H1 (cell line): ENCODE data around the gene MLF2. TPM values are rescaled to one million over a fixed set of nuclear protein-coding genes. Genes with fewer than 3 reads are reported as not detected.

Source experiments
- CTCF ChIA-PET: fragments of 300-600 bp; sonication (Branson Sonifier 250); formaldehyde crosslinking; loops from one replicate; lab custom pipeline; 2021; ENCODE audit not compliant: partially characterized antibody; lab: Charles Lee
- POLR2A ChIA-PET: fragments of 300-600 bp; sonication (Branson Sonifier 250); formaldehyde crosslinking; loops from one replicate; lab custom pipeline; 2021; ENCODE audit warnings: inconsistent platforms; ENCODE audit not compliant: partially characterized antibody; lab: Charles Lee
- DNase-seq, 2 experiments: peaks; one replicate each; pipeline versions ENCODE4 v3.0.0 to v3.0.0-alpha.2; 2010 to 2022; ENCODE audit warnings: low spot score in 2 of 2, low read depth in 1 of 2, mixed read lengths in 1 of 2
- FAIRE-seq: peaks from 2 replicates; lab custom pipeline; 2011; peaks lifted over from hg19 to GRCh38; lab: Jason Lieb, UNC
- H2AFZ ChIP-seq: 2 replicates; pipeline ENCODE4 v1.8.1; 2012; ENCODE audit warnings: low read length, inconsistent platforms
- H2AK5ac ChIP-seq: 2 replicates; pipeline ENCODE4 v1.6.1; 2013; ENCODE audit warnings: low read depth, low read length
- H2BK120ac ChIP-seq: replicated peaks from 2 replicates; pipeline ENCODE3; 2013; ENCODE audit warnings: low read depth, low read length, inconsistent platforms
- H2BK12ac ChIP-seq: 2 replicates; pipeline ENCODE4 v1.6.1; 2013; ENCODE audit warnings: low read depth, low read length
- H2BK15ac ChIP-seq: 2 replicates; pipeline ENCODE4 v1.6.1; 2013; ENCODE audit warnings: low read length
- H2BK20ac ChIP-seq: 2 replicates; pipeline ENCODE4 v1.6.1; 2013; ENCODE audit warnings: low read length
- H2BK5ac ChIP-seq: 2 replicates; pipeline ENCODE4 v1.6.1; 2013; ENCODE audit warnings: low read depth, low read length
- H3K14ac ChIP-seq: 2 replicates; pipeline ENCODE4 v1.6.1; 2013; ENCODE audit warnings: inconsistent platforms; ENCODE audit not compliant: insufficient read length
- H3K18ac ChIP-seq: 2 replicates; pipeline ENCODE4 v1.6.1; 2013; ENCODE audit warnings: low read length; ENCODE audit errors: extremely low read depth
- H3K23ac ChIP-seq: 2 replicates; pipeline ENCODE4 v1.6.1; 2013; ENCODE audit warnings: inconsistent platforms; ENCODE audit not compliant: insufficient read length
- H3K23me2 ChIP-seq: 2 replicates; pipeline ENCODE4 v1.6.1; 2013; ENCODE audit warnings: low read depth, low read length
- H3K27ac ChIP-seq: 2 replicates; pipeline ENCODE4 v1.6.1; 2011; ENCODE audit warnings: low read depth, low read length, inconsistent platforms
- H3K27me3 ChIP-seq, 4 experiments: replicated peaks in 1 of 4; 1 replicate in 1 of 4; 2 replicates in 3 of 4; pipeline versions ENCODE4 v1.6.1 to v1.8.1; 2011 to 2013; ENCODE audit warnings: low read length in 3 of 4, mild to moderate bottlenecking in 3 of 4, inconsistent platforms in 2 of 4, mixed read lengths in 2 of 4, moderate library complexity in 1 of 4; ENCODE audit not compliant: control insufficient read depth in 3 of 4, insufficient read depth in 3 of 4; ENCODE audit errors: extremely low read depth in 1 of 4
- H3K36me3 ChIP-seq, 4 experiments: 2 replicates each; pipeline versions ENCODE4 v1.6.1 to v1.8.1; 2011 to 2013; ENCODE audit warnings: mild to moderate bottlenecking in 4 of 4, low read length in 3 of 4, moderate library complexity in 2 of 4, control low read depth in 1 of 4, inconsistent platforms in 1 of 4; ENCODE audit not compliant: insufficient read depth in 4 of 4, control insufficient read depth in 2 of 4
- H3K4ac ChIP-seq: replicated peaks from 2 replicates; pipeline ENCODE3; 2013; ENCODE audit warnings: low read length, low read depth, mixed read lengths, inconsistent platforms; ENCODE audit not compliant: insufficient read length
- H3K4me1 ChIP-seq, 4 experiments: replicated peaks in 1 of 4; 1 replicate in 1 of 4; 2 replicates in 3 of 4; pipeline versions ENCODE4 v1.6.1 to v1.8.1; 2011 to 2013; ENCODE audit warnings: low read length in 3 of 4, inconsistent platforms in 2 of 4, mixed read lengths in 1 of 4; ENCODE audit not compliant: insufficient read depth in 4 of 4, control insufficient read depth in 3 of 4
- H3K4me2 ChIP-seq, 2 experiments: 2 replicates each; pipeline versions ENCODE4 v1.6.1 to v1.8.1; 2011 to 2013; ENCODE audit warnings: low read depth in 2 of 2, low read length in 2 of 2, control low read depth in 1 of 2, inconsistent platforms in 1 of 2, mild to moderate bottlenecking in 1 of 2; ENCODE audit not compliant: insufficient read depth in 1 of 2
- H3K4me3 ChIP-seq, 4 experiments: fragments of 200-600, 300-600 bp in 1 of 4; sonication (generic), shearing (Covaris generic), sonication (Bioruptor Twin) in 1 of 4; 2 replicates each; pipeline versions ENCODE4 v1.5.1 to v1.8.1; 2011 to 2016; ENCODE audit warnings: low read length in 4 of 4, low read depth in 3 of 4, control low read depth in 2 of 4, inconsistent platforms in 2 of 4, mild to moderate bottlenecking in 2 of 4, mixed read lengths in 1 of 4, moderate library complexity in 1 of 4; ENCODE audit not compliant: insufficient read depth in 2 of 4; ENCODE audit errors: extremely low read depth in 1 of 4
- H3K56ac ChIP-seq: replicated peaks from 2 replicates; pipeline ENCODE3; 2013; ENCODE audit warnings: low read depth, mild to moderate bottlenecking, mixed read lengths, low read length, inconsistent platforms; ENCODE audit not compliant: insufficient read length
- H3K79me1 ChIP-seq: 2 replicates; pipeline ENCODE4 v1.6.1; 2013; ENCODE audit warnings: low read depth, low read length, control low read depth
- H3K79me2 ChIP-seq, 2 experiments: 2 replicates each; pipeline versions ENCODE4 v1.6.1 to v1.8.1; 2012 to 2013; ENCODE audit warnings: low read length in 2 of 2, mild to moderate bottlenecking in 2 of 2, inconsistent platforms in 1 of 2; ENCODE audit not compliant: insufficient read depth in 2 of 2, control insufficient read depth in 1 of 2
- H3K9ac ChIP-seq, 4 experiments: replicated peaks in 1 of 4; 1 replicate in 1 of 4; 2 replicates in 3 of 4; pipeline versions ENCODE4 v1.6.1 to v1.8.1; 2011 to 2013; ENCODE audit warnings: low read depth in 3 of 4, low read length in 3 of 4, control low read depth in 2 of 4, mild to moderate bottlenecking in 2 of 4, moderate library complexity in 2 of 4, inconsistent platforms in 1 of 4; ENCODE audit errors: extremely low read depth in 1 of 4
- H3K9me3 ChIP-seq, 2 experiments: 2 replicates each; pipeline versions ENCODE4 v1.6.1 to v1.8.1; 2012 to 2013; ENCODE audit warnings: mild to moderate bottlenecking in 2 of 2, moderate library complexity in 2 of 2, control low read depth in 1 of 2, inconsistent platforms in 1 of 2, low read depth in 1 of 2, low read length in 1 of 2, mixed read lengths in 1 of 2; ENCODE audit not compliant: insufficient read depth in 2 of 2
- H4K20me1 ChIP-seq, 2 experiments: replicated peaks in 1 of 2; 2 replicates each; pipeline versions ENCODE3 to v1.8.1; 2011 to 2013; ENCODE audit warnings: inconsistent platforms in 2 of 2, low read length in 2 of 2, mild to moderate bottlenecking in 1 of 2; ENCODE audit not compliant: insufficient read depth in 2 of 2, control insufficient read depth in 1 of 2
- H4K5ac ChIP-seq: 2 replicates; pipeline ENCODE4 v1.6.1; 2013; ENCODE audit warnings: low read length, low read depth, mixed read lengths, inconsistent platforms; ENCODE audit not compliant: insufficient read length
- H4K8ac ChIP-seq: 2 replicates; pipeline ENCODE4 v1.8.0; 2013; ENCODE audit warnings: mild to moderate bottlenecking, moderate library complexity, low read length, inconsistent platforms; ENCODE audit not compliant: insufficient read depth; ENCODE audit errors: extremely low read depth
- H4K91ac ChIP-seq: replicated peaks from 2 replicates; pipeline ENCODE3; 2013; ENCODE audit warnings: low read length, mixed read lengths, inconsistent platforms; ENCODE audit not compliant: insufficient read length
- KDM4A ChIP-seq: IDR thresholded peaks from one replicate; pipeline ENCODE4 v1.7.1; 2012; ENCODE audit warnings: low read depth, mild to moderate bottlenecking, moderate library complexity, low read length, inconsistent platforms; ENCODE audit not compliant: severe bottlenecking
- TAF1 ChIP-seq: IDR thresholded peaks from 2 replicates; pipeline ENCODE4 v1.6.1; 2011; ENCODE audit warnings: mild to moderate bottlenecking, low read depth, low read length
- WGBS, 2 experiments: shearing (Covaris generic) in 1 of 2; methylation state at CpG; one replicate each; pipeline versions ENCODE4 v1.1.6 to v1.1.7; 2013 to 2015; ENCODE audit warnings: low lambda C conversion rate in 2 of 2, mixed read lengths in 2 of 2, inconsistent platforms in 1 of 2, low coverage in 1 of 2, missing lambda C conversion rate in 1 of 2; ENCODE audit not compliant: insufficient replicate concordance in 2 of 2, insufficient coverage in 1 of 2, insufficient read length in 1 of 2; ENCODE audit errors: extremely low coverage in 1 of 2, missing lambda C conversion rate in 1 of 2; 5-methylcytosine and 5-hydroxymethylcytosine counted together
- polyA plus RNA-seq, 7 experiments: library from polyadenylated mRNA; depleted of rRNA in 3 of 7; stranded (reverse) in 5 of 7; unstranded in 2 of 7; fragments of >200 nt in 5 of 7; fragments of 200-250 nt in 2 of 7; gene quantifications; 1 replicate in 5 of 7; 2 replicates in 1 of 7; 4 replicates in 1 of 7; pipeline versions ENCODE4 v1.2.1 to v1.2.3, GENCODE V29; 2011 to 2013; ENCODE audit warnings: missing spikeins in 2 of 7, mixed read lengths in 2 of 7
- total RNA-seq: library from RNA; stranded (reverse); fragmentation: NEBNext Ultra II Directional; extraction: Animal tissue kit (Norgen Biotek cat#: 25700); gene quantifications from 2 replicates; pipeline ENCODE4 v1.2.1, GENCODE V29; 2021

The MLF2 gene
- total and polyA plus RNA-seq, 2 of the 8 experiments (the other 6 are each of a cell fraction or from before 2014, with no cell fraction given) = 229 to 401 TPM

DNA sequence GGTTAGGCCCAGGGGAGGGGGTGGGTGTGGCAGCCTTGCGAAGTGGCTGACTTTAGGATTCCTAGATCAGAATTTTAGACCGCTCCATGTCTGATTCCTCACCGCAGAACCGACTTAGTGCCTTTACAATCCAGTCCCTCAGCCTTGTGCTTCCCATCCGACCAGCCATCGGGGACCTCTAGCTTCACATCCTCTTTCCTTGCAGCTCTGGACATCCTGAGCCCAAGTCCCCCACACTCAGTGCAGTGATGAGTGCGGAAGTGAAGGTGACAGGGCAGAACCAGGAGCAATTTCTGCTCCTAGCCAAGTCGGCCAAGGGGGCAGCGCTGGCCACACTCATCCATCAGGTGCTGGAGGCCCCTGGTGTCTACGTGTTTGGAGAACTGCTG lies 28.5 kb downstream of the MLF2 start:
- H4K91ac ChIP-seq = peak overlapping the region; percentile 88
- H3K4me3 ChIP-seq = peak overlapping the region; percentile 47 to 91 (median 74)
- no peaks in the 10 kb centered on the region for H4K20me1 ChIP-seq
- H3K9ac ChIP-seq = peak overlapping the region; percentile 8 to 80 (median 74)
- H3K4me1 ChIP-seq = peaks cover 0 to 2% (median under 1%) of the 10 kb centered on the region in 4 experiments; a peak in 3 of 7 replicates
- no peaks in the 10 kb centered on the region for H3K9me3 ChIP-seq
- H2BK12ac ChIP-seq = 0 out of 2 replicates have a peak overlapping the region, but pooled peaks have one; percentile 11
- H3K23ac ChIP-seq = no peak overlapping the region
- H3K18ac ChIP-seq = peak overlapping the region; percentile 9
- H2BK15ac ChIP-seq = no peak overlapping the region
- FAIRE-seq (no peak), DNase-seq (no peak)
- H3K36me3 ChIP-seq = peaks cover 0 to 13% (median 10%) of the 10 kb centered on the region in 4 experiments; a peak in 6 of 8 replicates
- TF ChIP-seq TAF1 = no peak
- TF ChIP-seq KDM4A = peak; percentile 77
- peak overlapping the region; percentile 63 for H4K5ac ChIP-seq
- H2AK5ac ChIP-seq = no peak overlapping the region
- 27% methylated on average over 10 of the region's 10 CpGs; no CpG with 5 or more reads in 1 of the 2 experiments for WGBS, 2 experiments
- peaks cover 0 to 3% of the 10 kb centered on the region in 2 experiments; a peak in 1 of 4 replicates for H3K79me2 ChIP-seq
- CTCF ChIA-PET = interaction anchor here (0.6 to 3.9 kb wide), 13 partner anchors 10 to 210 kb away, joined by 3 to 20 read pairs (median 4); partner anchors contain the start of gene MLF2
- H3K27ac ChIP-seq = no peak overlapping the region; the same call in 1 of the 2 replicates
- H2AFZ ChIP-seq = no peak overlapping the region
- H3K56ac ChIP-seq = no peak overlapping the region
- H3K79me1 ChIP-seq = peaks cover 2% of the 10 kb centered on the region; the same call in 1 of the 2 replicates
- H3K27me3 ChIP-seq = no peaks in the 10 kb centered on the region; a peak in 2 of 7 replicates
- H3K23me2 ChIP-seq = peaks cover 8% of the 10 kb centered on the region
- peak overlapping the region; percentile 79 to 97 for H3K4me2 ChIP-seq
- H4K8ac ChIP-seq = peak overlapping the region; percentile 90; the same call in 1 of the 2 replicates
- H3K14ac ChIP-seq = no peak overlapping the region
- peak overlapping the region; percentile 41 for H2BK5ac ChIP-seq
- no peak overlapping the region for H2BK120ac ChIP-seq
- POLR2A ChIA-PET = interaction anchor here (0.6 to 4.8 kb wide), 17 partner anchors 10 to 220 kb away, joined by 3 to 25 read pairs (median 4); partner anchors contain the start of genes C12orf57, GAPDH, GPR162 and MLF2
- H2BK20ac ChIP-seq = no peak overlapping the region
- H3K4ac ChIP-seq = peak overlapping the region; percentile 12
